ENCODE data around the gene ENO1.

GRCh38 chr1:8911416-8912309, 33.2 kb upstream of the ENO1 start:
- TF ChIP-seq STAT1 (IDR thresholded peaks at IDR 0.05; ENCODE audit: unreplicated experiment) = no peak
- no peak for TF ChIP-seq EZH2 (IDR thresholded peaks at IDR 0.05; ENCODE audit: low read depth, unreplicated experiment)
